ENCODE measurements around the gene CFAP53.

CFAP53 gene

DNA sequence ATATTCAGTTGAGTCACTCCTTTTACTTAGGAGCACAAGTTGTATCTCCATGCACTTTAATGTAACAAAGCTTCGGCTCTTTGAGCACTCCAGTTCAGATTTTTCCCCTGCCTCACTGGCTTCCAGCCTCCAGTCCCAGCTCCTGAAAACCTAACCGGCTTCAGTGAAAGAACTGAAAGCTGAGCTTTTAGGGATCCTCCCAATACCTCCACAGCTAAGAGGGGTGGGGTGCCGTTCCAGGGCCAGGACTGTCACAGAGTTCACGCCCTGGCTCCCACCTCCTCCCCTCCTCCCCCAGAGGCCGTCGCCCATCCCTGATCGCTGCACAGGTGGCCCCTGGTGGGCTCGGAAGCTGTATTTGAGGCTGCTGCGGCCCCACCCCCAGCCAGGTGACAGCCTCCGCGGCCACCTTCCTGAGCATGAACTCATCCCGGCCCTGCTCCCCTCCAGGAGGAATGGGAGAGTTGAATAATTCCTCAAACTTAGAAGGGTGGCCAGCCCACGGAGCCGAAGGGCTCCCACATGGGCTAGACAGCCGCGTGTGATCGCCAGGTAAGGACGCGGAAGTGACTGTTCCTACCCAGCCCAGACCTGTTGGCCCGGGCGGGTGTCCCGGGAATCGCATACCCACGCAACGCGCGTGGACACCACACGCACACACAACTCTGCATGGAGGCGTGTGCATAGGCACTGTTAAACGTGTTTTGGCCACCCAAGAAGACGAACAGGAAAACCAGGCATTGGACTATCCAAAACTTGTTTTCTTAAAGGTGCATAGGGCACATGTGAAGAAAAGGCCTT, 73.1 kb downstream of the CFAP53 start:
- no peak for DNase-seq

GRCh38 chr18:50190926-50191325, 75.4 kb downstream of the CFAP53 start:
- DNase-seq: no peak

DNA sequence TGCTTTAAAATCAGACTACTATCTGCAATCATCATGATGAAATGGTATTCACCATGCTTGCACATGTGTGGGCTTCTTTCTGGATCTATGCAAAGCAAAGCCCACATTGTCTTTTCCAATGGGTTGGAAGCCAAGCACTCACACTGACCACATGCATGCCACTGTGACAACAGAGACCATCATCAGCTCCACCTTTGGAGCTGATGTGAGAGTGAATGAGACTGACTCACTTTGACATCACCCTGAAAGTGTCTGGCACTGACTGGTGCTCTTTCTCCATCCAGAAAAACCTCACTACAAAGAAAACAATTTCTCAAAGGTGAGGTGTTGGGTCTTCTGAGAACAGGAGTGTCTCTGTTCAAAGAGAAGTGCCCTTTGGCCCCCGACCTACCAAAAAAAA, 76.1 kb downstream of the CFAP53 start:
- peak; percentile 0 for DNase-seq

DNA sequence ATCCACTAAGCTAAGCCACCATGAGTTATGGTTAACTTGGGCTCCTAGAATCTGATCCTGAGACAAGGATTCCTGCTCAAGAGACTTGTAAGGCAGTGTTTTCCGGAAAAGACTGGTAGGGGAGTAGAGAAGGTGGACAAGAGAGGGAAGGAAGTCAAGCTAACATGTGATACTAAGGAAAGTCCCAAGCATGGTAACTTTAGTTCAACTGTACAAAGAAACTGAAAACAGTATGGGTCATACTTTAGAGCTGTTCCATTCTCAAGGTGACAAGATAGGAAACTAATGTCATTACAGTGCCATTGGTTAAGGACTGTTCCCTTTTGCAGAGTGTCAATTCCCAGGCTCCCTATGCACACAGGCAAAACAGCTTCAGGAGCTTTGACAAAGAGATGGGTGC, 77.1 kb downstream of the CFAP53 start:
- no peak for DNase-seq

DNA sequence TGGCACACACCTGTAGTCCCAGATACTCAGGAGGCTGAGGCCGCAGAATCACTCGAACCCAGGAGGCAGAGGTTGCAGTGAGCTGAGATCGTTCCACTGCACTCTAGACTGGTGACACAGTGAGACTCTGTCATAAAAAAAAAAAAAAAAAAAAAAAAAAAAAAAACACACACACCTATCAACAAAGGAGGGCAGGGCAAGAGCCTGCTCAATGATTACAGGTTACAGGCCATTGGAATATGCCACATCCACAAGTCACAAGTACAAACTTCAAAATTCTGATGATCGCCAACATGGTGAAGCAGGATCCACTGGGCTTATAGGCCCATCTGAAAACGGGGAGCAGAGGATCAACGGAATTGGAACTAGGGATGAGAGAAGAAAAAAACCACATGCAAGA, 77.6 kb downstream of the CFAP53 start:
- no peak for DNase-seq

DNA sequence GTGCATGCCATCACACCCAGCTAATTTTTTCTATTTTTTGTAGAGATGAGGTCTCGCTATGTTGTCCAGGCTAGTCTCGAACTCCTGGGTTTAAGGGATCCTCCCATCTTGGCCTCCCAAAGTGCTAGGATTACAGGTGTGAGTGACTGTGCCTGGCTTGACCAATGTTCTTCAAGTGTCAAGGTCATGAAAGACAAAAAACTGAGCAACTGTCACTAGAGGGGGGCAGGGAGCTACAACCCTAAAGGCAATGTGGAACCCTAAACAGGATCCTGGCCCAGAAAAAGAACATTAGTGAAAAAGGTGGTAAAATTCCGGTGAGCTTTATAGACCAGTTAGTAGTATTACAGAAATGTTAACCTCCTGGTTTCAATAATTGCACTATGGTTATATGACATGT, 78.6 kb downstream of the CFAP53 start:
- no peak for DNase-seq

DNA sequence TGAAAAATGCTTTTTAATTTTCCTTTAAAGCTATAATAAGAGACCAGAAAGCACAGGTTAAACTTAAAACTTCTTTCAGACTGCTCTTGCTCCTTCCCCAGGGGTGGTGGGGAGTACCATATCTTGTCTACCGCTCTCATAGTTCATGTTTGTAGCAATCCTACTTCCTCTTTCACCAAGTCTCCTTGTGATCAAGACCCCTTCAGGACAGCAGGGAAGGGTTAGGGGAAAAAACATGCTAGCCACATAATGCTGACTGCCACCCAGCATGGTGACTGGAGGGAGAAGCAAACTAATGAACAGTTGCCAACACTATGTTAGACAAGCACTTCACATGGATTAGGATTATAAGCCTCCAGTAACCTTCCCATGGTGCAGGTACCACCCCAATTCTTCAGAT, 79.9 kb downstream of the CFAP53 start:
- no peak for DNase-seq

GRCh38 chr18:50183556-50183955, 82.7 kb downstream of the CFAP53 start:
- no peak for DNase-seq

GRCh38 chr18:50182511-50182910, 83.8 kb downstream of the CFAP53 start:
- no peak for DNase-seq

GRCh38 chr18:50181590-50181989, 84.7 kb downstream of the CFAP53 start:
- no peak for DNase-seq

DNA sequence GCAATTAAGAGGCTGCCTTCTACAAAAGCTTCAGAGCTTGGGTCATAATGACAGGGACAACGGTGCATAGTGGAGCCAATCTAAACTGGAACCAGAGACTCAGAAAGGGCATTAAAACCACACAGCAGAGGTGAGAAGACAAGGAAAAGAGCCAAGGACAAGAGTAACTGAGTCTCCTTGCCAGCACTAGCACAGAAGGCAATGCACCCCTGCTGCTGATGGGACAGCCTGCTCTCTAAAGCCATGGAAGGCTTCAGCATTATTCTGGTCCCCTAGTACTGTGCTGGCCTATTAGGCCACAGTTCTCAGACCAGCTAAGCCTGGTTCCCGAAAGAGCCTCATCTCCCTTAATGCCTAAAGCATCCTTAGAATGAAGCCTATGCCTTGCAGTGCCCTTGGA, 86.8 kb downstream of the CFAP53 start:
- no peak for DNase-seq

DNA sequence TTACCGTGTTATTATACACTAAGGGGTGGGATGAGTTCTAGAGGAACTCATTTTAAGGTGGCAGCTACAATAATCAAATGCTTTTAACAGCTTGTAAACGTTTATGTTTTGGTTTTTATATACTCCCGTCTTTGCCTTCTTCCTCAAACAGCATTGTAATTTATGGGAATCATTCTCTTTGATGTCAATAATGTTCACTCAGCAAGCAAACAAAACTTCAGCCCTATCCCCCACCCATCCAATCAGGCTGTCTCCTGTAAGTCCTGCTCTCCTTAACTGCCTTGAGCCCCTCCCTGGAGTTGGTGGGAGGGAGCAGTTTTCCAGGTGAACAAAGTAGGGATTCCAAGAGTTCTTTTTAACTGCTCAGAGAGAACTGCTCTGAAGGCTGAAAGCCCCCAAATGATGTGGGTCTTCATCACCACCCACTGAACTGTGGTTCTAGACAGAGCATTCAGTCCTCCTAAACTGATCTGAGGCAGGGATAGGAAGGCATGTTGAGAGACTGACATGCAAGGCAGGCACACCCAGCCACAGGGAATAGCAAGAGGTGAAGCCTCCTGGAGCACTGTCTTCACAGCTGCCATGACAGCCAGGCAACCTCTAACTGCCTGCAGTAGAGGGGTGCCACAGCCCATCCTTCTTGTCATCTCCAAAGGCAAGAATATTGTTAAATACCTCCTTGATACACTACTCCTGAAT, 88.9 kb downstream of the CFAP53 start:
- no peak for DNase-seq
